Activated CD4-positive, alpha-beta T cell treated with anti-CD3 and anti-CD28 coated beads for 36 hours (primary cell): Measurements from ENCODE around the gene MGAT5. TPM values are rescaled to one million over a fixed set of nuclear protein-coding genes. Genes with fewer than 3 reads are reported as not detected.
A peak's percentile ranks its signal among the peaks of the same experiment; 100 is the strongest.

ENCODE experiments used
- ATAC-seq: fragments of 200-7000 bp; cut with Tn5 transposase; one replicate; pipeline ENCODE4 v1.10.0; 2021; ENCODE audit warnings: mild to moderate bottlenecking, moderate library complexity
- CTCF ChIA-PET: fragments of 350-600 bp; sonication (Branson Sonifier 250); formaldehyde crosslinking; loops from one replicate; lab custom pipeline; 2021; ENCODE audit warnings: antibody characterized with exemption; lab: Charles Lee
- POLR2A ChIA-PET: fragments of 350-600 bp; sonication (Branson Sonifier 250); formaldehyde crosslinking; loops from one replicate; lab custom pipeline; 2021; ENCODE audit warnings: antibody characterized with exemption, inconsistent platforms; lab: Charles Lee
- DNase-seq: peaks from one replicate; pipeline ENCODE4 v3.0.0-alpha.2; 2020
- H3K27ac Mint-ChIP-seq: one replicate; pipeline ENCODE4 v1.8.0; 2021; ENCODE audit warnings: mixed read lengths
- H3K27me3 Mint-ChIP-seq: one replicate; pipeline ENCODE4 v1.8.0; 2021; ENCODE audit warnings: mixed read lengths
- H3K36me3 Mint-ChIP-seq: one replicate; pipeline ENCODE4 v1.8.0; 2021; ENCODE audit warnings: low read depth, mixed read lengths
- H3K4me1 Mint-ChIP-seq: one replicate; pipeline ENCODE4 v1.8.0; 2021; ENCODE audit warnings: mixed read lengths
- H3K4me3 Mint-ChIP-seq: one replicate; pipeline ENCODE4 v1.8.0; 2021; ENCODE audit warnings: mild to moderate bottlenecking, moderate library complexity, mixed read lengths
- H3K9me3 Mint-ChIP-seq: one replicate; pipeline ENCODE4 v1.8.0; 2021; ENCODE audit warnings: low read depth, mixed read lengths
- intact Hi-C, 2 experiments: fragments of 100-400 bp; cut with DNase I in 1 of 2; cut with micrococcal nuclease in 1 of 2; formaldehyde crosslinking; loops; one replicate each; pipeline versions ENCODE4 v1.14.2 to v1.15.1; 2022 to 2024; cut with DNase I, micrococcal nuclease
- total RNA-seq, 2 experiments: library from RNA; stranded (reverse); gene quantifications; one replicate each; pipeline ENCODE4 v1.2.3, GENCODE V29; 2021

Gene MGAT5
- total RNA-seq, 2 experiments from 2014 or later, result 22.2 to 25.7 TPM

DNA sequence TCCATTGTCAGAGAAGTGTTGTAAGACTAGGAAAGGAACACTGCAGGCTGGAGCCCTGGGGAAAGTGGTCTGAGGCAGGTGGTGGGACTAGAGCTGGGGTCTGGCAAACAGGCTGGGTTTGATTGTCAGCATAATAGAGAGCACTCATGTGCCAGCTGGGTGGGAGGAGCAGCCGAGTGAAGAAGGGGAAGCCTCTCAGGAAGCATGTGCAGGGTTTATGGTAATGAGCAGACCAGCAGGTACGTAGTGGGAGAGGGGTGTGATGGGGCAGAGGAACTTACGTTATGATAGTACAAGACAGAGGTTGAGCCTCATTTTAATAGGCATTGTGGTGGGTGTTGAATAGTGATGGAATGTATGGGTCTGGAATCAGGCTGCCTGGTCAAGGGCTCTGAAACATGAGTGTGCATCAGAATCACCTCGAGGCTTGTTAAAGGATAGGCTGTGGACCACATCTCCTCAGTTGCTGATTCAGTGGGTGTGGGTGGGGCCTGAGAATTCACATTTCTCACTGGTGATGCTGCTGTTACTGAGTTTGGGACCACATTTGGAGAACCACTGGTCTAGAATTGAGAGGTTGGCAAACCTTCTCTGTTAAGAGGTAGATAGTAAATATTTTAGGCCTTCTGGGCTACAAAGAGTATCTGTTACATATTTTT is 1.7 kb upstream of the MGAT5 start:
- ATAC-seq (peak; percentile 48), DNase-seq (peak; percentile 77)
- no peaks in the 10 kb centered on the region for H3K9me3 Mint-ChIP-seq
- H3K4me1 Mint-ChIP-seq, result peaks cover 90% of the 10 kb centered on the region
- intact Hi-C loops, result loop anchor here (1.0 to 10.0 kb wide), 9 partner anchors 31 to 663 kb away; partner anchors contain the start of gene CCNT2 (in 1 of the 2)
- peak overlapping the region; percentile 66 for H3K27ac Mint-ChIP-seq
- no peak overlapping the region for H3K4me3 Mint-ChIP-seq
- peaks cover 19% of the 10 kb centered on the region for H3K36me3 Mint-ChIP-seq
- H3K27me3 Mint-ChIP-seq, result peaks cover 4% of the 10 kb centered on the region
- CTCF ChIA-PET, result no interaction called here
- POLR2A ChIA-PET, result interaction anchor here (1.7 kb wide), 1 partner anchor 35 kb away, joined by 4 read pairs; no protein-coding TSS in a partner anchor

DNA sequence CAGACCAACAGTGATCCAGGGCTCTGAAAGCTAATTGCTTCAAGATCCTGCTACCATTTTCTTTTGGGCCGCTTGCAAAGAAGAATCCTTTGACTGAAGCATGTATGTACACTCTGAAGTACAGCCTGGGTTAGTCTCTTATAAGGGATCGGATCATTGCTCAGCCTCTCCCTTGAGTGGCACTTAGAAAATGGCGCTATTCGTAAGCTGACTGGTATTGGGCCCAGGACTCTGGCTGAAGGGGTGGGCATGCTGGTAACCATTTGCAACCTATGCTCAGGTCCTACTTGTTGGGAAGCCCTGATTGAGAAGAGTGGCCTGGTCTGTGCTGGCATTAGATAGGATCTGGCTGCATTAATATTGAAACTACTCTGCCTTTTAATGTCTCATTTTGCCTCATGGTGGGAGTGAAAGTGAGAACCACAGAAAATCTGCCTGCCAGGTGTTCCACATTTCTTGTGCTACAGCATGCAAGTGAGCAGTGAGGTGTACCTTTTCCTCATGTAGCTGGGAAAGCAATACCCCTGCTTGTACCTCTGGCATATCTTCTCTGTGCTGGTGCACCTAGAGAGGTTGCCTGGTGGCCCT is 661 bp upstream of the MGAT5 start:
- no peaks in the 10 kb centered on the region for H3K9me3 Mint-ChIP-seq
- H3K4me3 Mint-ChIP-seq, result no peak overlapping the region
- H3K36me3 Mint-ChIP-seq, result peaks cover 19% of the 10 kb centered on the region
- ChIA-PET CTCF (interaction anchor here (0.5 to 1.7 kb wide), 3 partner anchors 10 to 136 kb away, joined by 3 to 6 read pairs (median 3); no protein-coding TSS in a partner anchor), POLR2A (interaction anchor here (1.7 kb wide), 1 partner anchor 36 kb away, joined by 4 read pairs; no protein-coding TSS in a partner anchor)
- intact Hi-C loops, result loop anchor here (1.0 to 10.0 kb wide), 8 partner anchors 20 to 662 kb away; partner anchors contain the start of gene CCNT2 (in 1 of the 2)
- DNase-seq (peak; percentile 52), ATAC-seq (peak; percentile 24)
- H3K27ac Mint-ChIP-seq, result no peak overlapping the region
- H3K27me3 Mint-ChIP-seq, result peaks cover 4% of the 10 kb centered on the region
- H3K4me1 Mint-ChIP-seq, result peaks cover 90% of the 10 kb centered on the region

DNA sequence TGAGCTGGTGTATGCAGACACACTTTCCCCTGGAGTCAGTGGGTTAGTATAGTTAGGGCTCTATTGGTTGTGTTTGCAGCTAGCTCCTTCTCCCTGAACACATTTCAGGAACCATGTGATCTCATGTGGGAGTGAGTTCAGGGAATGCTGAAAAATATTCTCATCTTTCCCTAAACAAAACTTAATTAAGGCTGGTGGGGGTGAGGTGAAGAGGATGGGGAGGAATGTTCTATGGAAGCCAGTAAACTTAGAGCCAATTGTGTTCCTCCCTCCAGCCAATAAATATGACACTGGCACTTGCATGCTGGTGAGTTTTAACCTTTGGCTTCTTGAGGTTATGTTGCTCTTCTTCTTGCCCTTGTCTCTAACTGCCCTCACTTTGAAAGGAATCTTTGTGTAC is 952 bp downstream of the MGAT5 start:
- Mint-ChIP-seq H3K27me3 (peaks cover 4% of the 10 kb centered on the region), H3K36me3 (peaks cover 19% of the 10 kb centered on the region), H3K4me3 (no peak overlapping the region), H3K27ac (no peak overlapping the region), H3K9me3 (no peaks in the 10 kb centered on the region), H3K4me1 (peaks cover 92% of the 10 kb centered on the region)
- POLR2A ChIA-PET, result no interaction called here
- intact Hi-C loops, result loop anchor here (5.0 to 10.0 kb wide), 5 partner anchors 38 to 660 kb away; partner anchors contain the start of gene CCNT2 (in 1 of the 2)
- ATAC-seq (no peak), DNase-seq (no peak)
- CTCF ChIA-PET, result interaction anchor here (0.8 to 1.7 kb wide), 4 partner anchors 8 to 157 kb away, joined by 3 to 6 read pairs (median 4); no protein-coding TSS in a partner anchor

DNA sequence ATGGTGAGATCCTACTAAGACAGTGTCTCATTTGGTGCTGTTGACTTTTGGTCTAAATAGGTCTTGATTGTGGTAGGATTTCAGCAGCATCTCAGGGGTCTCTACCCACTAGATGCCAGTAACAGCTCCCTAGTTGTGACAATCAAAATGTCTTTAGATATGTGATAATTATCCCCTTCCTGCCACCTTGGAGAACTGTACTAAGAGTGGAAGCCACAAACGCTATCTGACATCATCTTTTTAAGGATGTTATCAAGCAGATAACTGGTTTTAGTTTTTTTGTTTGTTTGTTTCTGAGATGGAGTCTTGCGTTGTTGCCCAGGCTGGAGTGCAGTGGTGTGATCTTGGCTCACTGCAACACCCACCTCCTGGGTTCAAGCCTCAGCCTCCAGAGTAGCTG is 3.1 kb downstream of the MGAT5 start:
- DNase-seq (no peak), ATAC-seq (no peak)
- no peak overlapping the region for H3K27ac Mint-ChIP-seq
- ChIA-PET CTCF (interaction anchor here (0.6 to 2.9 kb wide), 6 partner anchors 11 to 641 kb away, joined by 3 to 9 read pairs (median 3); no protein-coding TSS in a partner anchor), POLR2A (no interaction called here)
- no peaks in the 10 kb centered on the region for H3K9me3 Mint-ChIP-seq
- H3K4me3 Mint-ChIP-seq, result no peak overlapping the region
- H3K4me1 Mint-ChIP-seq, result peaks cover 94% of the 10 kb centered on the region
- intact Hi-C loops, result loop anchor here in 1 of 2 experiments (10.0 kb wide), 1 partner anchor 658 kb away; the partner anchor contains the start of gene CCNT2
- peaks cover 4% of the 10 kb centered on the region for H3K27me3 Mint-ChIP-seq
- H3K36me3 Mint-ChIP-seq, result peaks cover 19% of the 10 kb centered on the region

DNA sequence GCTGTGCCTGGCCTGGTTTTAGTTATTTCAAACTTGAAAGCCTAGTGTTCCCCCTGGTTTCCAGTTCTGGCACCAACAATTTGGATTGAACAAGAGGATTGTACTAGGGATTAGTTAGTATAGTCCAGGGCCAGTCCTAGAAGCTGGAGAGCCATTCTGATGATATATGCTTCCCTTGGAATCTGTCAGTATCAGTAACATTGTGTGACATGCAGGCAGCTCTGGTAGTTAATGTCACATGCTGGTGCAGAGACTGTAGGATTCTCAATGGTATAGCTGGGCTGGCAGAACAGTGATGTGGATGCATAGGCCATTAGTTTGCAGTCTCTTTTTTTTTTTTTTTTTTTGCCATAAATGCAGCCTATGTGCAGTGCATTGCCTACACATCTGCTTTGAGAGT is 3.6 kb downstream of the MGAT5 start:
- no peak overlapping the region for H3K27ac Mint-ChIP-seq
- no peak for ATAC-seq
- H3K36me3 Mint-ChIP-seq, result peaks cover 16% of the 10 kb centered on the region
- H3K9me3 Mint-ChIP-seq, result no peaks in the 10 kb centered on the region
- no peak overlapping the region for H3K4me3 Mint-ChIP-seq
- DNase-seq, result no peak
- ChIA-PET CTCF (interaction anchor here (0.6 to 2.9 kb wide), 3 partner anchors 14 to 153 kb away, joined by 3 to 9 read pairs (median 5); no protein-coding TSS in a partner anchor), POLR2A (no interaction called here)
- intact Hi-C loops, result loop anchor here in 1 of 2 experiments (10.0 kb wide), 1 partner anchor 657 kb away; the partner anchor contains the start of gene CCNT2
- peaks cover 4% of the 10 kb centered on the region for H3K27me3 Mint-ChIP-seq
- H3K4me1 Mint-ChIP-seq, result peaks cover 92% of the 10 kb centered on the region

DNA sequence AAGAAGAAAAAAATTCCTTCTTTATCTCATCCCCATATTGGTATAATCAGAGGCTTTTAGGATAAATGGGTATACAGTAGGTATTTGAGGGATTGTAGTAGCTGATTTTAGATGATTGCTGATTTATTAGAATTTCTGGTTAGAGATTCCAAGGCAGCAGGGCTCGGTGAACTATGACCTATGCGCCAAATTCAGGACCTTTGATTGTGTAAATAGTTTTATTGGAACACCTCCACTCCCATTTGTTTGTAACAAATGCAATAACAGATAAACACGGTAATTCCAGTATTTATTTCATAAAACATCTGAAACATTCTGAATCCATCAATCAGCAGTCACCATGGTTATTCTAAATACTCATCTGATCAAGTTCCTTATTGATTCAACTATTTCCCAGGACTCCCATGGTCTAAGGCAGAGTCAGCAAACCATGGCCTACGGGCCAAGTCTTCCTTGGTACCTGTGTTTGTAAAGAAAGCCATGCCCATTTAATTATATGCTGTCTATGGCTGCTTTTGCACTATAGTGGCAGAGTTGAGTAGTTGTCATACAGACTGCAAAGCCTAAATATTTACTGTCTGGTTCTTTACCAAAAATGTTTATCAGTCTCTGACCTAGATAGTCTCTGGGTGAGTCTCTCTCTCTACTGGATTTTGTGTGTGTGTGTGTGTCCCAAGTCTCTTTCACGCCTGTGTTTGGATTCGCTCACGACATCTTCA is 4.3 kb downstream of the MGAT5 start:
- H3K4me3 Mint-ChIP-seq, result no peak overlapping the region
- H3K36me3 Mint-ChIP-seq, result peaks cover 16% of the 10 kb centered on the region
- DNase-seq (no peak), ATAC-seq (peak; percentile 13)
- POLR2A ChIA-PET, result no interaction called here
- intact Hi-C loops, result loop anchor here in 1 of 2 experiments (10.0 kb wide), 1 partner anchor 657 kb away; the partner anchor contains the start of gene CCNT2
- H3K27ac Mint-ChIP-seq, result peak overlapping the region; percentile 14
- H3K27me3 Mint-ChIP-seq, result peaks cover 4% of the 10 kb centered on the region
- peaks cover 92% of the 10 kb centered on the region for H3K4me1 Mint-ChIP-seq
- CTCF ChIA-PET, result interaction anchor here (1.7 to 2.9 kb wide), 2 partner anchors 140 to 153 kb away, joined by 5 to 9 read pairs; no protein-coding TSS in a partner anchor
- no peaks in the 10 kb centered on the region for H3K9me3 Mint-ChIP-seq

DNA sequence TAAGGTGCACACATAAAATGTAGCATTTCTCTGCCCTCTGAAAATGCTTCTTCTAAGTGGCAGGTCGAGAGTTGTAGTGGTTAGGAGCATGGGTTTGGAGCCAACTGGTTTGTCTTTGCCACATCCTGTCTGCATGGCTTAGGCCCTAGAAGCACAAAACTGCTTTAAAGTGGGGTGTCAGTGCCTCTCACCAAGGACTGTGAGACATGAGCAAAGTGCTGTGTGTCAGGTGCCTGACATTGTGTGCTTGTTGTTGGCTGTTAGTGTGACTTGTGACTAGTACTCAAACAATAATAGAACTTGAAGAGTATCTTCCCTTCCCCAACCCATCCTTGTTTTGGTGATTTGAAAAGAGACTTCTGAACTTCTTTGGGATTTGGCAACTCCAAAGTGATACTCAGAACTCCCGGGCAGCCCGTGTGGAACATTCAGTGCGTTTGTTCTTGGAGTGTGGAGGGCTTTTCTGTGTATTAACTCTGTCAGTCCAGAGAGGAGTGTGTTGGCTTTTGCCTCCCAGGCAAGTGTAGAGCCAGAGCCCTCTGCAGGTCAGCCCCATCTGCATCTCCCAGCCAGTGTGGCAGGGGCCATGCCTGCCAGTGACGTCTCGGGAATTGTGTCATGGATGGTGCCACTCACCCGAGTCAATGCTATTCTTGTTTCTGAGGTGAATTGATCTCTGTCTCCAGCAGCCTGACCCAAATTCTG is 5.0 kb downstream of the MGAT5 start:
- H3K27ac Mint-ChIP-seq, result peak overlapping the region; percentile 14
- intact Hi-C loops, result loop anchor here in 1 of 2 experiments (10.0 kb wide), 1 partner anchor 656 kb away; the partner anchor contains the start of gene CCNT2
- ATAC-seq, result peak; percentile 86
- ChIA-PET CTCF (no interaction called here), POLR2A (no interaction called here)
- H3K4me1 Mint-ChIP-seq, result peaks cover 86% of the 10 kb centered on the region
- peaks cover 15% of the 10 kb centered on the region for H3K36me3 Mint-ChIP-seq
- H3K4me3 Mint-ChIP-seq, result no peak overlapping the region
- no peaks in the 10 kb centered on the region for H3K9me3 Mint-ChIP-seq
- H3K27me3 Mint-ChIP-seq, result peaks cover 4% of the 10 kb centered on the region
- peak; percentile 65 for DNase-seq

DNA sequence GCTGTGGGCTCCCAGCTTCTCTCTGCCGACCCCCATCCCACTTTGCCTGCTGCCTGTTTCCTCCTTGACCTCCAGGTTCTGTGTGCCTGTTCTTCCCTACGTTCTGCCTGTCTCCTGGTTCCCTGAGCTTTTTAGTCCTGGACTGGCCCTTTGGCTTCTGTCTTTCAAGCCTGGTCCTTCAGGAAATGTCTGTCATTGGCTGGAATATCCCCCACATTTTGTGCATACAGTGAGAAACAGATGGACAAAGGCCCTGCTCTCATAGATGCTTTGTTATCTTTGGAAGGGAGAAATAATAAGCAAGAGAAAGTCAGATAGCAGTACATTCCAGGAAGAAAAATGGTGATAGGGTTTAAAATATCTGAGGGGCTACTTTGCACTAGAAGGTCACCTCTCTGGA is 5.7 kb downstream of the MGAT5 start:
- intact Hi-C loops, result loop anchor here in 1 of 2 experiments (10.0 kb wide), 1 partner anchor 655 kb away; the partner anchor contains the start of gene CCNT2
- H3K4me1 Mint-ChIP-seq, result peaks cover 78% of the 10 kb centered on the region
- no peak overlapping the region for H3K4me3 Mint-ChIP-seq
- peaks cover 8% of the 10 kb centered on the region for H3K36me3 Mint-ChIP-seq
- ChIA-PET POLR2A (no interaction called here), CTCF (no interaction called here)
- H3K27ac Mint-ChIP-seq, result no peak overlapping the region
- no peaks in the 10 kb centered on the region for H3K9me3 Mint-ChIP-seq
- no peak for ATAC-seq
- H3K27me3 Mint-ChIP-seq, result peaks cover 4% of the 10 kb centered on the region
- DNase-seq, result no peak

DNA sequence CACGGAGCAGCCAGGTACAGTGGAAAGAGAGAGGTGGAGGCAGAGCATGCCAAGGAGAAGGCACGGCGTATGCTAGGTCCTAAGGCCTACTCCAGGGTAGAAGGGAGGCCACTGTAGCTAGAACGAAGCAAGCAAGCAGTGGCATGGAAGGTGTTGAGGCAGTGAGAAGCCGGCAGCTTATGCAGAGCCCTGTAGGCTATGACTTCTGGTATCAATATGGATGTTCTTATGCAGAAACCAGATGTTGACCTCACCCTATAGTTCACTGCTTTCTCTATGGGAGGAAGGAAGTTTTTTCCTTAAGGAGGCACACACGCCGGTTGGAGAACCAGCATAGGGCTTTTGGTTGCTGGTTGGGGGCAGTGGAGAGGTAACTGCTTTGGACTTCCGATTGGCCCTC is 6.1 kb downstream of the MGAT5 start:
- POLR2A ChIA-PET, result no interaction called here
- ATAC-seq (no peak), DNase-seq (no peak)
- H3K9me3 Mint-ChIP-seq, result no peaks in the 10 kb centered on the region
- H3K27ac Mint-ChIP-seq, result no peak overlapping the region
- H3K4me3 Mint-ChIP-seq, result no peak overlapping the region
- peaks cover 74% of the 10 kb centered on the region for H3K4me1 Mint-ChIP-seq
- CTCF ChIA-PET, result interaction anchor here (0.6 kb wide), 2 partner anchors 270 to 416 kb away, joined by 3 read pairs; no protein-coding TSS in a partner anchor
- peaks cover 2% of the 10 kb centered on the region for H3K27me3 Mint-ChIP-seq
- intact Hi-C loops, result loop anchor here in 1 of 2 experiments (10.0 kb wide), 1 partner anchor 655 kb away; the partner anchor contains the start of gene CCNT2
- H3K36me3 Mint-ChIP-seq, result peaks cover 4% of the 10 kb centered on the region

DNA sequence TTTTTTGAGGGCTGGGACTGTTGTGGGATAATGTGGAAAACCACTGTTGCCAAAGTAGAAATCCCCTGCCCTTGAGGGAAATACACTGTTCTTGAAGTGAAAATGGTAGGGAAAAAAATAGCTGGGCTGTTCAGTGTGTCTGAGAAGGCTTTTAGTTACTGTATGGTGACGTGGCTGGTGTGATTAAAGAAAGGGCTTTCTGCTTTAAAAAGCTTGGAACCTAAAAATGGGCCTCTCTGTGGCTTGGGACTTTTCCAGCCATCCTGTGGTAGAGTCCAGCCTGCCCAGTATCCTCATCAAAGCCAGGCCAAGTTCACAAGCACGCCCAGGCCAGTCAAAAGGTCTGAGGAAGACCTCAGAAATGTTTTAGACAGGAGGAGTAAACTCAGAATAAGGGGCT is 6.8 kb downstream of the MGAT5 start:
- H3K27me3 Mint-ChIP-seq, result no peaks in the 10 kb centered on the region
- POLR2A ChIA-PET, result no interaction called here
- H3K4me3 Mint-ChIP-seq, result no peak overlapping the region
- CTCF ChIA-PET, result interaction anchor here (0.6 to 1.3 kb wide), 4 partner anchors 13 to 417 kb away, joined by 3 to 5 read pairs (median 3); no protein-coding TSS in a partner anchor
- peaks cover 70% of the 10 kb centered on the region for H3K4me1 Mint-ChIP-seq
- intact Hi-C loops, result no loop called here
- DNase-seq (no peak), ATAC-seq (no peak)
- no peak overlapping the region for H3K27ac Mint-ChIP-seq
- H3K9me3 Mint-ChIP-seq, result no peaks in the 10 kb centered on the region
- peaks cover under 1% of the 10 kb centered on the region for H3K36me3 Mint-ChIP-seq
